Stimulated activated naive B cell treated with anti-CD40 and anti-IgM and Interleukin-4, amounts not matched to agents 10 μg/mL and 1 μg/mL and 100 μg/mL, for 72 hours (primary cell): Measurements from ENCODE around the gene CALHM3.
"Not testable (repeated sequence)": the region's sequence is repeated elsewhere in the genome, so short reads cannot be mapped to it uniquely, and the experiment has no call there.

ENCODE experiments used
- ATAC-seq, 2 donors: fragments of 150-1000 bp; cut with Tn5 transposase; replicated peaks; 2 replicates each; pipeline ENCODE4 v1.10.0; 2021; ENCODE audit warnings: moderate library complexity in 1 of 2
- DNase-seq: peaks from one replicate; pipeline ENCODE4 v3.0.0; 2021
- H3K27ac Mint-ChIP-seq: one replicate; pipeline ENCODE4 v1.8.0; 2022; ENCODE audit warnings: mild to moderate bottlenecking, mixed read lengths
- H3K27me3 Mint-ChIP-seq, 2 donors: one replicate each; pipeline ENCODE4 v1.8.0; 2022; ENCODE audit warnings: mixed read lengths in 2 of 2
- H3K36me3 Mint-ChIP-seq, 2 donors: one replicate each; pipeline ENCODE4 v1.8.0; 2022; ENCODE audit warnings: mixed read lengths in 2 of 2, mild to moderate bottlenecking in 1 of 2
- H3K4me1 Mint-ChIP-seq, 2 donors: one replicate each; pipeline ENCODE4 v1.8.0; 2022; ENCODE audit warnings: mixed read lengths in 2 of 2, mild to moderate bottlenecking in 1 of 2
- H3K4me3 Mint-ChIP-seq, 2 donors: one replicate each; pipeline ENCODE4 v1.8.0; 2022; ENCODE audit warnings: mild to moderate bottlenecking in 2 of 2, mixed read lengths in 2 of 2, moderate library complexity in 1 of 2
- H3K9me3 Mint-ChIP-seq, 2 donors: one replicate each; pipeline ENCODE4 v1.8.0; 2022; ENCODE audit warnings: mixed read lengths in 2 of 2, mild to moderate bottlenecking in 1 of 2

The CALHM3 gene

GRCh38 chr10:103479135-103479534 is at the start of gene CALHM3:
Gene CALHM3 (minus strand): TSS chr10:103479240. CDS start chr10:103479032, 208 bp downstream.
- no peak for ATAC-seq
- Mint-ChIP-seq H3K36me3 (no peaks in the 10 kb centered on the region), H3K4me3 (no peak within 1 kb of the TSS), H3K4me1 (peaks cover 5 to 8% of the 10 kb centered on the region in 2 donors), H3K9me3 (no peaks in the 10 kb centered on the region), H3K27ac (peak within 1 kb of the TSS; percentile 9), H3K27me3 (peaks cover 0 to 6% of the 10 kb centered on the region in 2 donors)
- DNase-seq = no peak

GRCh38 chr10:103528549-103528948 is 49.5 kb upstream of the CALHM3 start:
- Mint-ChIP-seq H3K4me3 (no peak overlapping the region), H3K9me3 (peaks cover 13 to 22% of the 10 kb centered on the region in 2 donors), H3K27me3 (peaks cover 11 to 41% of the 10 kb centered on the region in 2 donors), H3K4me1 (no peaks in the 10 kb centered on the region), H3K36me3 (peaks cover 3 to 7% of the 10 kb centered on the region in 2 donors), H3K27ac (no peak overlapping the region)
- ATAC-seq = no peak
- no peak for DNase-seq

- DNase-seq, ATAC-seq, H3K4me3 Mint-ChIP-seq, H3K36me3 Mint-ChIP-seq, H3K27ac Mint-ChIP-seq, H3K4me1 Mint-ChIP-seq: not testable (repeated sequence)
- peaks cover 11 to 43% of the 10 kb centered on the region in 2 donors for H3K27me3 Mint-ChIP-seq
- peaks cover 13 to 20% of the 10 kb centered on the region in 2 donors for H3K9me3 Mint-ChIP-seq
Measured at GRCh38 chr10:103527476-103527875, 48.4 kb upstream of the CALHM3 start.

GRCh38 chr10:103525901-103526300 is 46.9 kb upstream of the CALHM3 start:
- no peak for ATAC-seq
- DNase-seq = no peak
- Mint-ChIP-seq H3K36me3 (peaks cover 3 to 7% of the 10 kb centered on the region in 2 donors), H3K27me3 (peaks cover 18 to 43% of the 10 kb centered on the region in 2 donors), H3K4me1 (no peaks in the 10 kb centered on the region), H3K27ac (no peak overlapping the region), H3K9me3 (peaks cover 13 to 19% of the 10 kb centered on the region in 2 donors), H3K4me3 (no peak overlapping the region)

GRCh38 chr10:103523683-103524082 is 44.6 kb upstream of the CALHM3 start:
- Mint-ChIP-seq H3K27me3 (peaks cover 22 to 43% of the 10 kb centered on the region in 2 donors), H3K4me3 (no peak overlapping the region), H3K4me1 (no peaks in the 10 kb centered on the region), H3K9me3 (peaks cover 9 to 16% of the 10 kb centered on the region in 2 donors), H3K27ac (no peak overlapping the region), H3K36me3 (peaks cover 3 to 7% of the 10 kb centered on the region in 2 donors)
- ATAC-seq (no peak), DNase-seq (no peak)

GRCh38 chr10:103522006-103522405 is 43.0 kb upstream of the CALHM3 start:
- peaks cover 9 to 16% of the 10 kb centered on the region in 2 donors for H3K9me3 Mint-ChIP-seq
- peaks cover 22 to 47% of the 10 kb centered on the region in 2 donors for H3K27me3 Mint-ChIP-seq
- ATAC-seq, DNase-seq, H3K27ac Mint-ChIP-seq, H3K4me1 Mint-ChIP-seq, H3K36me3 Mint-ChIP-seq, H3K4me3 Mint-ChIP-seq: not testable (repeated sequence)

- Mint-ChIP-seq H3K4me3 (no peak overlapping the region), H3K9me3 (peaks cover 4 to 7% of the 10 kb centered on the region in 2 donors), H3K27me3 (peaks cover 14 to 27% of the 10 kb centered on the region in 2 donors), H3K36me3 (peaks cover 3% of the 10 kb centered on the region in 2 donors), H3K4me1 (peaks cover 7 to 9% of the 10 kb centered on the region in 2 donors), H3K27ac (no peak overlapping the region)
- DNase-seq (no peak), ATAC-seq (no peak)
Measured at GRCh38 chr10:103519798-103520197, 40.8 kb upstream of the CALHM3 start.

- H3K9me3 Mint-ChIP-seq = no peaks in the 10 kb centered on the region
- H3K27me3 Mint-ChIP-seq = peaks cover 11 to 12% of the 10 kb centered on the region in 2 donors
- H3K4me3 Mint-ChIP-seq = no peak overlapping the region
- DNase-seq (no peak), ATAC-seq (no peak)
- no peak overlapping the region for H3K27ac Mint-ChIP-seq
- peaks cover 7 to 9% of the 10 kb centered on the region in 2 donors for H3K4me1 Mint-ChIP-seq
- H3K36me3 Mint-ChIP-seq = no peaks in the 10 kb centered on the region
Measured at GRCh38 chr10:103517234-103518085, 38.4 kb upstream of the CALHM3 start.

GRCh38 chr10:103514244-103514643 is 35.2 kb upstream of the CALHM3 start:
- ATAC-seq = no peak

GRCh38 chr10:103513380-103514060 is 34.5 kb upstream of the CALHM3 start:
- DNase-seq = no peak
- no peak for ATAC-seq
- Mint-ChIP-seq H3K36me3 (no peaks in the 10 kb centered on the region), H3K27me3 (peaks cover 5 to 17% of the 10 kb centered on the region in 2 donors), H3K27ac (no peak overlapping the region), H3K9me3 (no peaks in the 10 kb centered on the region), H3K4me3 (no peak overlapping the region), H3K4me1 (peaks cover 7 to 9% of the 10 kb centered on the region in 2 donors)

More at GRCh38 chr10:103514244-103514643, 35.2 kb upstream of the CALHM3 start:
- no peak for DNase-seq
- no peaks in the 10 kb centered on the region for H3K9me3 Mint-ChIP-seq
- no peak overlapping the region for H3K4me3 Mint-ChIP-seq
- H3K36me3 Mint-ChIP-seq = no peaks in the 10 kb centered on the region
- no peak overlapping the region for H3K27ac Mint-ChIP-seq
- peaks cover 7 to 9% of the 10 kb centered on the region in 2 donors for H3K4me1 Mint-ChIP-seq
- peaks cover 5 to 18% of the 10 kb centered on the region in 2 donors for H3K27me3 Mint-ChIP-seq

GRCh38 chr10:103512591-103513379 is 33.7 kb upstream of the CALHM3 start:
- H3K27ac Mint-ChIP-seq = no peak overlapping the region
- no peak for ATAC-seq
- no peak for DNase-seq
- no peak overlapping the region for H3K4me3 Mint-ChIP-seq
- peaks cover 5 to 20% of the 10 kb centered on the region in 2 donors for H3K27me3 Mint-ChIP-seq
- H3K9me3 Mint-ChIP-seq = no peaks in the 10 kb centered on the region
- H3K36me3 Mint-ChIP-seq = no peaks in the 10 kb centered on the region
- peaks cover 6 to 9% of the 10 kb centered on the region in 2 donors for H3K4me1 Mint-ChIP-seq

GRCh38 chr10:103512166-103512565 is 33.1 kb upstream of the CALHM3 start:
- H3K36me3 Mint-ChIP-seq = no peaks in the 10 kb centered on the region
- no peak overlapping the region for H3K27ac Mint-ChIP-seq
- DNase-seq = no peak
- H3K9me3 Mint-ChIP-seq = no peaks in the 10 kb centered on the region
- H3K27me3 Mint-ChIP-seq = peaks cover 11 to 26% of the 10 kb centered on the region in 2 donors
- H3K4me3 Mint-ChIP-seq = no peak overlapping the region
- H3K4me1 Mint-ChIP-seq = peaks cover 5 to 9% of the 10 kb centered on the region in 2 donors
- ATAC-seq = no peak

GRCh38 chr10:103510791-103511752 is 32.0 kb upstream of the CALHM3 start:
- ATAC-seq (no peak), DNase-seq (no peak)
- peaks cover 20 to 35% of the 10 kb centered on the region in 2 donors for H3K27me3 Mint-ChIP-seq
- H3K4me1 Mint-ChIP-seq = peaks cover 5 to 9% of the 10 kb centered on the region in 2 donors
- H3K27ac Mint-ChIP-seq = no peak overlapping the region
- H3K36me3 Mint-ChIP-seq = no peaks in the 10 kb centered on the region
- H3K4me3 Mint-ChIP-seq = no peak overlapping the region
- H3K9me3 Mint-ChIP-seq = no peaks in the 10 kb centered on the region
